Omental fat pad (tissue), 4 donors: ENCODE data around the gene JAK1. TPM values are rescaled to one million over a fixed set of nuclear protein-coding genes. Genes with fewer than 3 reads are reported as not detected.

ENCODE experiments used
- ATAC-seq: fragments of 150-250 bp; one replicate; pipeline ENCODE4 v1.9.1; 2016; ENCODE audit warnings: mild to moderate bottlenecking, moderate library complexity; ENCODE audit not compliant: low FRiP score
- DNase-seq: peaks from one replicate; pipeline ENCODE4 v3.0.0-alpha.2; 2019; ENCODE audit warnings: low spot score
- CTCF ChIP-seq, 3 donors: fragments of 450-650 bp; IDR thresholded peaks; one replicate each; pipeline ENCODE4 v1.5.1; 2016 to 2017; ENCODE audit warnings: antibody characterized with exemption in 3 of 3, mild to moderate bottlenecking in 3 of 3, moderate library complexity in 2 of 3
- total RNA-seq, 4 donors: library from RNA; depleted of rRNA; stranded (reverse); fragments of >200 nt; gene quantifications; one replicate each; pipeline ENCODE4 v1.1.0, GENCODE V29; 2016

JAK1 gene
- total RNA-seq, 4 donors from 2014 or later = 175 to 303 (median 204) TPM

- no peak for DNase-seq
- TF ChIP-seq CTCF (IDR thresholded peaks at IDR 0.05) = no peak
- peak; percentile 60 for ATAC-seq
These were observed 102.1 kb downstream of the JAK1 start for GRCh38 chr1:64864018-64864940.

- DNase-seq (no peak), ATAC-seq (no peak)
These were observed 104.7 kb downstream of the JAK1 start for GRCh38 chr1:64861611-64862010.

GRCh38 chr1:64857347-64857746 lies 109.0 kb downstream of the JAK1 start:
- no peak for DNase-seq
- no peak for ATAC-seq
- no peak for TF ChIP-seq CTCF (IDR thresholded peaks at IDR 0.05)

More at GRCh38 chr1:64861611-64862010, 104.7 kb downstream of the JAK1 start:
- TF ChIP-seq CTCF (IDR thresholded peaks at IDR 0.05) = no peak

GRCh38 chr1:64856553-64856952 lies 109.8 kb downstream of the JAK1 start:
- ATAC-seq (no peak), DNase-seq (no peak)
- TF ChIP-seq CTCF (IDR thresholded peaks at IDR 0.05) = no peak

DNA sequence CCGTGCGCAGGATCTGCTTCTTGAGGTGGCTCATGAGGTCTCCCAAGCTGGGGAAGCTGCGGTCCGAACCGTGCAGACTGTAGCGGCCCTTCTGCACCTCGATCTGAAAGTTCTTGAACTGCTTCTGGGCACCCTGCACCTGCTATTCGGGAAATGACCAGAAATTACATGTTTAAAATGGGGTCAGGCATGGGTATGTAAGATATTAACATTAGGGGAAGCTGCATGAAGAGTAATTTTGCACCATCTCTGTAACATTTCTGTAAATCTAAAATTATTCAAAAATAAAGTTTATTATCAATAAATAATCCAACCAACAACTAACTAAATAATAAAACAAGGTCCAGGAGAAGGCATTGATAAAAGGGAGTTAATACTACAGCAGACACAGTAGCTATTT lies 110.8 kb downstream of the JAK1 start:
- ATAC-seq (no peak), DNase-seq (no peak)
- TF ChIP-seq CTCF (IDR thresholded peaks at IDR 0.05) = no peak

DNA sequence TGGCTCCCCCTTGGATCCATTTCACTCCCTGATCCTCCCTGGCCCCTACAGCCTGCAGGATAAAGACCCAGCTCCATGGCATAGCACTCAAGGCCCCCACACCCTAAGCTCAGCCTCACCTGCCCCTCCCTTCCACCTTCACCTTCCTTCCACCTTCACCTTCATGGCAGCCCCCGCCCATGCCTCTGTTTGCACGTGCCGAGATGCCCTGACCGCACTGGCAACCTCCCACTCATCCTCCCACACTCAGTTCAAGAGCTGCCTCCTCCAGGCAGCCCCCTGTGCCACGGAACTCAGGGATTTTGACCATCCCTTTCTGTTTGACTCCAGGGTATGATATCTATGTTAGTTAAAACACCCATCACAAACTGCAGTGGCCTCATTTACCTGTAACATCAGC lies 111.7 kb downstream of the JAK1 start:
- ATAC-seq = no peak
- TF ChIP-seq CTCF (IDR thresholded peaks at IDR 0.05) = no peak
- DNase-seq = no peak

DNA sequence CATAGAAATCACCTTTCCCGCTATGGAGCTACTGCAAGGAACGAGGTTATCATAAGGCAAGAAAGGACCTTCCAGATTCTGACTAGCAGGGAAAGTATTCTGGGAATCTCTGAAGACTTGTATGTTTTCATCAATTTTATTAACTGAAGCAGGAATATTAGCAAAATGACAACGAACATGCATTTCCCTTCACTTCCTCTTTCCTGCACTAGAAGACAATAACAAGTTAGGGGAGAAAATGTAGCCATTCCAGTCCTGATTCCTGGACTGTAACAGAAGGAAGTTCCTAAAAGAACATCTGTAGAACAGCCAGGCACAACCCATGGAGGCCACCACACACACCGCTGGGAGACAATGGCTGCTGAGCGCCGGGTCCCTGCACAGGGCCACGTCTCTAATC lies 114.7 kb downstream of the JAK1 start:
- DNase-seq (no peak), ATAC-seq (no peak)
- no peak for TF ChIP-seq CTCF (IDR thresholded peaks at IDR 0.05)
